PFSK-1 (cell line): ENCODE measurements around the gene ADRM1.

ENCODE experiments used
- FOXP2 ChIP-seq: optimal IDR thresholded peaks from 2 replicates; pipeline ENCODE3; 2011; ENCODE audit warnings: borderline replicate concordance, control low read depth, inconsistent platforms; ENCODE audit not compliant: insufficient read depth; ENCODE audit errors: extremely low read length, extremely low read depth
- POLR2AphosphoS5 ChIP-seq: IDR thresholded peaks from 2 replicates; pipeline ENCODE4 v1.6.1; 2012; ENCODE audit warnings: low read depth, mild to moderate bottlenecking, control low read depth, low read length, moderate library complexity
- SIN3A ChIP-seq: IDR thresholded peaks from 2 replicates; pipeline ENCODE4 v1.6.1; 2012; ENCODE audit warnings: mild to moderate bottlenecking, low read length, moderate library complexity, borderline replicate concordance; ENCODE audit not compliant: insufficient read depth
- TAF1 ChIP-seq: IDR thresholded peaks from 2 replicates; pipeline ENCODE4 v1.6.1; 2012; ENCODE audit warnings: low read length, control low read depth, borderline replicate concordance; ENCODE audit not compliant: insufficient read depth
- TF ChIP-seq, protein P1 (sequence below), 2 experiments: IDR thresholded peaks; 2 replicates each; pipeline versions ENCODE4 v1.6.1 to v1.8.0; 2011 to 2012; ENCODE audit warnings: low read depth in 2 of 2, low read length in 2 of 2, control low read depth in 1 of 2, inconsistent platforms in 1 of 2, mild to moderate bottlenecking in 1 of 2, moderate library complexity in 1 of 2; ENCODE audit not compliant: insufficient read depth in 1 of 2

Gene ADRM1

DNA sequence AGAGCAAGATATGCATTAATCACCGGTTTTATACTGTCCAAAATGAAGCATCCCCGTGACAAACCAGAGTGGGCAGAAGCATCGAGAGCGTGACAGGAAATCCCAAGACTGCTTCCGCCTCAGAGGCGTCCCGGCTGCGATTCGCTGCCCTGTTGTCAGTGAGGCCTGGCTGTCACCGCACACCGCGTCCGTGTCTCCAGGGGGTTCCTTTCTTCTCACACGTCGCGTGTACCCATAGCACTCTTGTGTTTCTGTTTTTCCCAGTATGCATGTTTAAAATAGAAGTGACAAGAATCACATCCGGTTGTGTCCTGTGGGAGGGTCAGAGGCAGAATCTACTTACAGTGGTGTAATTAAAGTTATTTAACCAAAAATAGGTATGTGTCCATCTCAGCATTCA, 8.3 kb upstream of the ADRM1 start:
- TF ChIP-seq, protein P1, sequence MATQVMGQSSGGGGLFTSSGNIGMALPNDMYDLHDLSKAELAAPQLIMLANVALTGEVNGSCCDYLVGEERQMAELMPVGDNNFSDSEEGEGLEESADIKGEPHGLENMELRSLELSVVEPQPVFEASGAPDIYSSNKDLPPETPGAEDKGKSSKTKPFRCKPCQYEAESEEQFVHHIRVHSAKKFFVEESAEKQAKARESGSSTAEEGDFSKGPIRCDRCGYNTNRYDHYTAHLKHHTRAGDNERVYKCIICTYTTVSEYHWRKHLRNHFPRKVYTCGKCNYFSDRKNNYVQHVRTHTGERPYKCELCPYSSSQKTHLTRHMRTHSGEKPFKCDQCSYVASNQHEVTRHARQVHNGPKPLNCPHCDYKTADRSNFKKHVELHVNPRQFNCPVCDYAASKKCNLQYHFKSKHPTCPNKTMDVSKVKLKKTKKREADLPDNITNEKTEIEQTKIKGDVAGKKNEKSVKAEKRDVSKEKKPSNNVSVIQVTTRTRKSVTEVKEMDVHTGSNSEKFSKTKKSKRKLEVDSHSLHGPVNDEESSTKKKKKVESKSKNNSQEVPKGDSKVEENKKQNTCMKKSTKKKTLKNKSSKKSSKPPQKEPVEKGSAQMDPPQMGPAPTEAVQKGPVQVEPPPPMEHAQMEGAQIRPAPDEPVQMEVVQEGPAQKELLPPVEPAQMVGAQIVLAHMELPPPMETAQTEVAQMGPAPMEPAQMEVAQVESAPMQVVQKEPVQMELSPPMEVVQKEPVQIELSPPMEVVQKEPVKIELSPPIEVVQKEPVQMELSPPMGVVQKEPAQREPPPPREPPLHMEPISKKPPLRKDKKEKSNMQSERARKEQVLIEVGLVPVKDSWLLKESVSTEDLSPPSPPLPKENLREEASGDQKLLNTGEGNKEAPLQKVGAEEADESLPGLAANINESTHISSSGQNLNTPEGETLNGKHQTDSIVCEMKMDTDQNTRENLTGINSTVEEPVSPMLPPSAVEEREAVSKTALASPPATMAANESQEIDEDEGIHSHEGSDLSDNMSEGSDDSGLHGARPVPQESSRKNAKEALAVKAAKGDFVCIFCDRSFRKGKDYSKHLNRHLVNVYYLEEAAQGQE (IDR thresholded peaks at IDR 0.05; ENCODE audit: insufficient read depth in 1 of 2, low read depth in 2 of 2, low read length in 2 of 2), result no peak
- no peak for TF ChIP-seq TAF1
- TF ChIP-seq SIN3A, result no peak
- no peak for TF ChIP-seq POLR2AphosphoS5

GRCh38 chr20:62296724-62297448, 5.9 kb upstream of the ADRM1 start:
- no peak for TF ChIP-seq FOXP2
- no peak for TF ChIP-seq SIN3A
- TF ChIP-seq TAF1, result no peak
- TF ChIP-seq, protein P1 (IDR thresholded peaks at IDR 0.05; ENCODE audit: insufficient read depth in 1 of 2, low read depth in 2 of 2, low read length in 2 of 2), result no peak
- no peak for TF ChIP-seq POLR2AphosphoS5

DNA sequence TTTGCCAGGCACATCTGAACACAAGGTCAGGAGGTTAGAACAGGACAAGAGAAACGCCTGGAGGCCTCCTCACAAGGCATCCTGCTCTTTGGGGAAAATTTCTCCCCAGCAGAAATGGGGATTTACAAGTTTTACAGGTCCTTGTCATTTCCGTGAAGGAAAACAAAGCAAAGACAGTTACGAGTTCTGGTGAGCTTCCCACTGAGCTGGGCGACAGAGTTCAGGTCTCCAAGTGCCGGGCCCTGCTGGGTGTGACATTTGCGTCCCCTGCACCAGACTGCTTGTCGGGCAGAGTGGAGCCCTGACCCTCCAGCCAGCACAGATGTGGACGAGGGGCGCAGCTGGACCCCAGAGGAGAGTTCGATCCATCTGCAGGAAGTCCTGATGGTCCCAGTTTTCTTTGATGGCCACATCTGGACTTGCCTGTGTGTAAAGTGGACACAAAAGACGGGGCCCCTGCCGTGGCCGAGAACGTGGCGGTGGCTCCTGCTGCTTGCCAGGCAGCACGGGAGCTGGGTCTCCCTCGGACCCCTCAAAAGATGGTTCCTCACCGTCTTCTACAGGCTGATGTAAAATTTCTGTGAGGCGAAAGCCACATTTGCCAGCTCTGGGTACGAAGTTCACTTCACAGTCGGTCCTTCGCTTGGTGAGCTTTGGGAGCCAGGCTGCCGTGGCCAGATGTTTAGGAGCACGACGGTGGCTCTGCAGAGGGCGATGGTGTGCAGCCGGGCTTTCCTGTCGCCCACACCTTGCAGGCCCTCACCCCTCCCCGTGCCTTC, 5.2 kb upstream of the ADRM1 start:
- TF ChIP-seq TAF1 (no peak), SIN3A (no peak), FOXP2 (no peak), POLR2AphosphoS5 (no peak)
- TF ChIP-seq, protein P1 (IDR thresholded peaks at IDR 0.05; ENCODE audit: insufficient read depth in 1 of 2, low read depth in 2 of 2, low read length in 2 of 2), result no peak

GRCh38 chr20:62298577-62299249, 4.1 kb upstream of the ADRM1 start:
- TF ChIP-seq, protein P1 (IDR thresholded peaks at IDR 0.05; ENCODE audit: insufficient read depth in 1 of 2, low read depth in 2 of 2, low read length in 2 of 2), result no peak
